M059J (cell line): ENCODE results near the gene ATP2B3. TPM values are rescaled to one million over a fixed set of nuclear protein-coding genes. Genes with fewer than 3 reads are reported as not detected.
A peak's percentile ranks its signal among the peaks of the same experiment; 100 is the strongest.
"Not testable (repeated sequence)": the region's sequence is repeated elsewhere in the genome, so short reads cannot be mapped to it uniquely, and the experiment has no call there.

ENCODE experiments used
- DNase-seq: peaks from one replicate; pipeline ENCODE4 v3.0.0-alpha.2; 2012; ENCODE audit warnings: low read depth
- total RNA-seq: library from RNA; depleted of rRNA; stranded (reverse); fragments of >200 nt; shearing (Covaris generic); gene quantifications from 2 replicates; pipeline ENCODE4 v1.2.3, GENCODE V29; 2014

Gene ATP2B3
- total RNA-seq, 1 experiment from 2014 or later = not detected

DNA sequence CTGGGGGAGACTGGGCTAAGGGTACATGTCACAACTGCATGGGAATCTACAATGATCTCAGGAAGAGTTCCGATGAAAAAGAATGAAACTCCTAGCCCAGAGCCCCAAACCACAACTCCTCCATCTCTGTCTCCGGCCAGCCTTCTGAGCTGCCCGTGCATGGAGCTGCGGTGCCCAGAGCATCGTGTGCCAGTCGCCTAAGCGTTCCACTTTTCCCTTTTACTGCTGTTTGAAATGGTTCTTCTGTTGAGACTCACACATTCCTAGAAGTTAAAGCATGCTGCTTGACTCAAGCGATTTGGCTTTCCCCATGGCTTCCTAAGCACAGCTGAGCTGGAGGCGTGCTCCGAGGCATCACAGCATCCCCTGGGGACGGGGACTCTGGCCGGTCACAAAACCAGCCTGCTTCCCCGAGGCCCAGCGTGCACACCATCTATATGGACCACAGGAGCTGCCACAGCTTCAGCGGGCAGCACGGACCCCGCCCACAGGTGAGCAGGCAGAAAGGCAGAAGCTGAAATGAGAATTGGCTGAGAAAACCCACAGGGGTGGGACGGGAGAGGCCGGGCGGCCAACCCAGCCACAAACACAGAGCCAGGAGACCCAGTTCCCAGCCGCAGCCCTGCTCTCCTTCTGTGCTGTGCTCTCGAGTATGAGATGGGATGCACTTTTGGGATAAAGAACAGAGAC, 76.5 kb downstream of the ATP2B3 start:
- no peak for DNase-seq

DNA sequence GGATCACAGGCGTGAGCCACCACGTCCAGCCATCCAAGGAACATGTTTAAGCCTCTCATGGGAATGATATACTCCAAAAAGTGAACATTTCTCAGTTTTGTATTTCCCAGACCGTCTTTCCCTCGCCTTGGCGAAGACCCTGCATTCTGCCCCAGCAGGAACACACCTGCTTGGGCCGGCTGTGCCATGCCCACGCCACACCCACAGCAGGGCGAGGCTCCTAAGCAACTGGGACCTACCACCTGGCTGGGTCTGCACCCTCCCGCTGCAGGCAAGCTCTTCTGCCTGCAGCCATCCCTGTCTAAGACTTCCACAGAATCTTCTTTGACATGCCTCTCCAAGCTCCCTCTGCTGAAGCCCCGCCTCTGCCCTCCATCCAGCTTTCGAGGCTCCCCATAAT, 77.9 kb downstream of the ATP2B3 start:
- DNase-seq = no peak

DNA sequence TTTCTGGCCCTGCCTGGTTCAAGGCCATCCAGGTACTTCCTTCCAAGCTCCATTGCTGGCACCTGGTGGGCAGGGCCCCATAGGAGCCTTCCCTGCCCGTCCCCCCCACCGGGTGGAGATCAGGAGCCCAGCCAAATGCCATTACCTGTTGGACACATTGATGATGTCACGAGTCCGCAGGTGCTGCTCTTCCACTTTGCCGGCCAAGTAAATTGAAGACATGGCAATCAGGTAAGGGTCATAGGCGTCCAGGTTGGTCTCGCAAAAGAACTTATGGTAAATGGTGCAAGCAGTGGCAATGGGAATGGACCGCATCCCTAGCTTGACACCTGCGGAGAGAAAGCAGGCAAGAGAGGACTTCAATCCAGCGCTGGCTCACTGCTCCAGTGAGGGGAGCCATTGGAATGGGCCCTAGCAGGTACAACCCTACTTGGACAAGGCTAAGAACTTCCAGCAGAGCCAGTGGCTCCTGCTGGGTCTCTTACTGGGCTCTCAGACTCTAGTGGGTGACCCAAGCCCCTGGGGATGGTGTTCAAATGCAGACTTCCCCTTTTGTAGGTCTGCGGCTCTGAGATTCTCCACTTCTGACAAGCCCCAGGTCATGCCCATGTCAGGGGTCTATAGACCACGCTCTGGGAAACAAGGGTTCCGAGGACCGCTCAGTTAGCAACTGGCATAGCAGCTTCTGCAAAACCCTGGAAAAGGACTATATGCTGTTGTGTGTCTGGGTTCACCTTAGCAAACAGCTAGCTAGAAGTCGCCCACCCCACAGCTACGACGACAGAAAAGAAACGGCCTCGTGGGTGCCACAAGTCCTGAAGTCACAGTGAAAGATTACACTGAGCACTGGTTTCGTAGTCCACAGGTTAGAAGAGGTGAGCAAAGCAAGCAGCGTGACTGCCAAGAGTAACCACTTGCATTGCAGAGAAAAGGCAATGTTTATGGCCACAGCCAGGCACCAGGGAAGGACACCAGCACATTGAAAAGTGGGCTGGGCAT, 78.7 kb downstream of the ATP2B3 start:
- DNase-seq = no peak

DNA sequence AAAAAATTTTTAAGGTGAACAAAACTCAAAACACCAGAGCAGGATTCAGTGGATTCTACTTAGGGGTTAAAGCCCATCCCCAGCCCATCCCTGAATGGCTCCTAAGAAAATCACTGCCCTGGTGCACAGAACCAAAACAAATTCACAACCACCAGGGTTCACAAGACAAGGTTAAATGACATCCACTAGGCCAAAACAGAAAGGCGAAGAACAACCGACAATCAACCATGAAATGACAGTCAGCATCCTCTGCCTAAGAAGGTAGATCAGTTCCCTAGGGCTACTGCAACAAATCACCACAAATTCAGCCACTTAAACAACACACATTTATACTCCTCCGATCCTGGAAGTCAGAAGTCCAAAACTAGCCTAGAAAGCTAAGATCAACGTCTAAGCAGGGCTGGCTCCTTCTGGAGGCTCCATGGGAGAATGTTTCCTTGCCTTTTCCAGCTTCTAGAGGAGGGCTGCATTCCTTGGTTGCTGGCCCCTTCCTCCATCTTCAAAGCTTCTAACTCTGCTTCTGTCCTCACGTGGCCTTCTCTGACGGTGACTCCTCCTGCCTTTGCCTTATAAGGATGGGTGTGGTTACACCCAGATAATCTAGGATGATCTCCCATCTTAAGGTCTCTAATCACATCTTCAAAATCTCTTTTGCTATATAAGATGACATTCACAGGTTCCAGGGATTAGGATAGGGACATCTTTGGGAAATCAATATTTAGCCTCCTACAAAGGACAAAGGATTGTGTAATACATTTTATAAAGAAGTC, 79.7 kb downstream of the ATP2B3 start:
- no peak for DNase-seq

DNA sequence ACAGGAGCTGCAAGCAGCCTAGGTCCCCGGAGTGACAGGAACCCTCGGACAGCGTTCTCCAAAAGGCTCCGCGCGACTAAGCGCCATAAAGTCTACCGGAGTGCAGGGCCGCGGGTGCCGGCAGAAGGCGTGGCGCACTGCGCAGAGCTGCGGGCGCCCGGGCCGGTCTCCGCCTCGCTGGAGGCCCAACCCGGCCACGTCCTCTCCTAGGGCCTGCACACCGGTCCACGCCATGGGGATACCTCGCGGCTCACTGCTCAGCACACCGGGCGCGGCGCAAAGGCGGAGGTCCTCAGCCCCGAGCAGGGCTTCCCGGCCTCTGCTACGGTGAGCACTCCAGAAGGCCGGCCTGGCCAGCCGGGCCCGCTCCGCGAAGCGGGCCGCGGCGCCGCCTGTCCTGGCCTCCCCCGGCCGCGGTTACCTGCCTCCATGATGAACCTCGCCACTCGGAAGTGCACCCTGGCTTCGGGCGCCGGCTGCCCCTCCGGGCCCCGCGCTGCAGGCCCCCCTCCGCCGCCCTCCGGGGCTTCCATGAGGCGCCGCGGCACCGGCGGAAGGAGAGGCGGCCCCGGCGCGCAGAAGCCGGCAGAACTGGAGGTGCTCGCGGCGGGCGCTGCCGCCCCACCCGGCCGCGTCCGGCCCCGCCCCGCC, 81.2 kb downstream of the ATP2B3 start, which contains the start of gene CCNQ:
TSS of gene CCNQ (minus strand) at position 599 of the 651 bp plus-strand sequence. CDS start at position 533, 66 bp downstream.
- DNase-seq = peak; percentile 43

DNA sequence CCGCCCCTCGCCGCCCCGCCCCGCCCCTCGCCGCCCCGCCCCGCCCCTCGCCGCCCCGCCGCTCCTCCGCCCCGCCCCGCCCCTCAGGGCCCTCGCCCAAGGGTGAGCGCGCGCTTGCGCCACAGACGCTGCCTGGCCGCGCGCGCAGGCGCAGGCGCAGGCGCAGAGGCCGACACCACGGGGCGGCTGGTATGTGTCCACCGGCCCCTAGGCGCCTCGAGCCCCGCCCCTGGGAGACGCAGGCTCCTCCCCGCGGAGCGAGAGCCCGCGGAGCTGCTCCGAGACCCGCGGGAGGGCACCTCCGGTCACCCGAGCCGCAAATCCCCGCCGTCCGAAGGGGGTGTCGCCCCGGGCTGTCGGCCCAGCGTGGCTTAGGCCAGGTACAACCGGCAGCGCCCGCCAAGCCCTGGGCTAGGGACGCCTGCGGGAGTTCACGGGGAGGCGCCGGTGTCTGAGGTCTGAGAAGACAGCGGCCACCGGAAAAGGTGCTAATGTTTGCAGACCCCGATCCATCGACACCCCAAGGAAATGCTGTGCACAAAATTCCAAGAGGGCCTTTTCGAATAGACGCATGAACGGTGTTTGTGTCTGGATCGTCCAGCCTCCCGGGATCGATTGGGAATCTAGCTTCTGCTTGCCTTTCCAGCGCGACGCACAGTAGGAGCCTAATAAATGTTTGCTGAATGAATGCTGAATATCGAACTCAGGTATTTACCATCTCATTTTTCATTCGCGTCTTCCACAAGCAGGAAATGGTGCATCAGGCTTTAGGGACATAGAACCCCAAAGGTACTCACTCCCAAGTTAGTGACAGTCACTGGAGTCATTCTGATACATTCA, 82.0 kb downstream of the ATP2B3 start:
- peak; percentile 89 for DNase-seq

DNA sequence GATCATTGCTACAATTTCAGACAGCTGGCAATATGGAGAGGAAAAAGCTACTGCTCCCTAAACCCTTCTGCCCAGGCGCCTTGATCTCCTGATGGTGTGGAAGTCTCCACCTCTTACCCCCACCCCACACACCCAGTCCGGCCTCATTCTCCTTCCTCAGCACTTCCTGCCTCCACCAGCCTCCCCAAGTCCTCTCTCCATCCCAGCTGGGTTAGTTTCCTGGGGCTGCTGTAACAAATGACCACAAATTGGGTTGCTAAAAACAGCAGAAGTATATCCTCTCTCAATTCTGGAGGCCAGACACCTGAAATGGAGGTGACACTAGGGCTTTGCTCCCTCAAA, 82.6 kb downstream of the ATP2B3 start:
- peak; percentile 36 for DNase-seq

DNA sequence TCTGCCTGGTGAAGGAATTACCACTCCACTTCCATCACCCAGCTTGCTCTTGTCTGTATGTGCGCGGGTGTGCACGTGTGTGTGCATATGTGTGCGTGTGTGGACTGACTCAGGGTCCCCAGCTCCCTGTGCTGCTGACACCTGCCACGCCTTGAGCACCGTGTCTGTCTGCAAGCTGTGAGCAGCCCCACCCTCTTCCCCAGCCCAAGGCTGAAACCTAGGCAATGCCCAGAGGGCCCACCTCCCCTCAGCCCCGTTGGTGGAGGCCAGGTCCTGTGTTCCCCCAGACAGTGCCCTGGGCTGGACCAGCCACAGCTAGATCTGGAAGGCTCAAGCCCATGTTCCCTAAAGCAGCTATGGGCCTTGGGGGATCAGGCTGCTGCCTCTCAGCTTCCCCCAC, 83.5 kb downstream of the ATP2B3 start:
- DNase-seq = no peak

DNA sequence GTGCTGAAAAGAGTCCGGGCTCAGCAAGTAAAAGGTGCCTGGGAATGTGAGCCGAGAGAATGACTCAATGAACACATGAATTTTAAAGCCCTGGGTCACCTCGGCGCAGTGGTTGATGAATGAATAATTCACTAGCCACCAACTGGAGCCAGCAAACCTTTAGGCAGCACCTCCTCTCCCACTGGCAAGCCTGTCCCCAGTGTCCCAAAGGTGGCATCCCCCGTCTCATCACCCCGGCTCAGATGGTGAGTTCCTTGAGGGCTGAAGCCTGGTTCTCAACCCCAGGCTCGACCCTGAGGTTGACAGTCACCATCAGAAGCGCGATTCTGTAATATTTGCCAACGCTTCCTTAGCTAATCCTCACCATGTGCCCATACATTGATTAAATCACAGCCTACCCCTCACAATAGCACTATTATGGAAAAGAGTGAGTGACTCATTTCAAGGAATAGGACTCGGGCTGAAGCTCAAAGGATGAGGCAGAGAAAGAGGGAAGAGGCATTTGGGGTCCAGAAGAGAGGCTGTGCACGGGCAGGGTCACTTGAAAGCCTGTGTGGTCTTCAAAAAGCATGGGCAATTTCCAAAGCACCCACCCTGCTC, 84.2 kb downstream of the ATP2B3 start:
- DNase-seq = no peak

DNA sequence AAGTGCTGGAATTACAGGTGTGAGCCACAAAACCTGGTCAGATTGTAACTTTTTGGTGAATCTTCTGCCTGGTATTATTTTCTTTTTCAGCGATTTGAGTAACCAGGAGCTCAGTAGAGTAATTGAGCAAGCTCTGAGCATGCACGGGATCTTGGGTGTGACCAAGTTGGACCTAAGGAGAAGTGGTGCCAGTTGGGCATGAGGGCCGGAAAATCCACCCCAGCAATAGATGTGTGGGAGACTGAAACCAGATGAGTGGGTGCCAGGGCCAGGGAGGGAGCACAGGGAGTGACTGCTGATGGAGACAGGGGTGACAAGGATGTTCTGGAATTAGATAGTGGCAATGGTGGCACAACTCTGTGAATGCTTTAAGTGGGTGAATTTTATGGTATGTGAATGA, 85.2 kb downstream of the ATP2B3 start:
- no peak for DNase-seq

DNA sequence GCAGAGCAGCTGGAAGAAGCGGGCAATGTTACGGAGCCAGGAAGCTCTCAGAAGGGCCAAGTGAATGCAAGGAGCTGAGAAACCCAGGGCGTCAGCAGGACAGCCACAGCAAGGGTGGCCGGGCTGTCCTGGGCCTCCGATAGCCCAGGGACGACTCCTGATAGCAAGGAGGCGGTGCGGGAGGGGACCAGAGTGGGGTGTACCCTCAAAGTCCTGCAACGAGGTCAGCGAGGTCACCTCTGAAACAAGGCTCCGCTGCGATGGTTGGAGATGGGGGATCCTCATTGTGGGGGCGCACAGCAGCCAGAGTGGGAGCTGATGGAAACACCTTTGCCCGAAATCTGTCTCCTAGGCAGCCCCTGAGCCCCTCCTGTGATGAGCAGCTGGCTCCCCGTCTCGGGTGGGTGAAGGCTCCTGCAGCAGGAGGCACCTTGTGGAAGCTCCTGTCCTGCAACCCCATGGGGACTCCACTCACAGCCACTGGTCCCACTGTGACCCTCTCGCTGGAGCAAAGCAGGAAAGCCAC, 85.8 kb downstream of the ATP2B3 start:
- DNase-seq = no peak

DNA sequence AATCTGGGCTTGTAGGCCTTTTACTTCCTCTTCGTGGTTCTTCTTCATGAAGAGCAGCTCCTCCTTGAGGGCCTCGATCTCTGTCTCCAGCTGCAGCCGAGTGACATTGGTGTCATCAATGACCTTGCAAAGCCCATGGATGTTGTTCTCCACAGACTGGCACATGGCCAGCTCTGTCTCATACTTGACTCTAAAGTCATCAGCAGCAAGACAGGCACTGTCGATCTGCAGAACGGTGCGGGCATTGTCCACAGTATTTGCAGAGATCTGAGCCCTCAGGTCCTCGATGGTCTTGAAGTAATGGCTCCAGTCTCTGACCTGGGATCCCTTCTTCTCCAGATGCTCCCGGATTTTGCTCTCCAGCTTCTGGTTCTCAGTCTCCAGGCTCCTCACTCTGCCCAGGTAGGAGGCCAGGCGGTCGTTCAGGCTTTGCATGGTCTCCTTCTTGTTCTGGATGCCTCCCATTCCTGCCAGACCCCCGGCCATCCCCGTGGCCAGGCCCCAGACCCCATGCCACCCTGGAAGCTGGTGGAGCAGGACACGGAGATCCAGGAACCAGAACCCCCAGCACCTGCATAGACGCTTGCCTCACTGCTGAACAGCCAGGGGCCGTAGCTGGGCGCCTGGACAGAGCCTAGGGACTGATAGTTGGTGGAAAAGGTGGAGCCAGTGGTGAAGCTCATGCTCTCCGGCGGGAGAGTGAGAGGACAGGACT, 87.4 kb downstream of the ATP2B3 start:
- DNase-seq = not testable (repeated sequence)

DNA sequence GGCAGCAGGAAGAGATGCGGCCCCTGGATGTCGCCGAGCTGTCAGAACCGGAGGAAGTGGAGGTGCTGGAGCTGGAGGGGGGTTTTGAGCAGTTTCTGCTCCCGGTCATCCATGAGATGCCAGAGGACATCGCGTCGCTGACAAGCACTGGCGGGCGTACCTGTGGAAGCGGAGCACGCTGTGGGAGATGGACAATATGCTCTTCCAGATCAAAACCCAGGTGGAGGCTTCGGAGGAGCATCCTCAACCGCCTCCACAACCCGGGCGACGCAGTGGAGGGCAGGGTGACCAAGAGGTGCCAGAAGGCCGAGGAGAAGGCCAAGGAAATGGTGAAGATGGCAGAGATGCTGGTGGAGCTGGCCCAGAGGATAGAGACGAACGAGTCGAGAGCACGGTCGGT, 89.1 kb downstream of the ATP2B3 start:
- DNase-seq = no peak

DNA sequence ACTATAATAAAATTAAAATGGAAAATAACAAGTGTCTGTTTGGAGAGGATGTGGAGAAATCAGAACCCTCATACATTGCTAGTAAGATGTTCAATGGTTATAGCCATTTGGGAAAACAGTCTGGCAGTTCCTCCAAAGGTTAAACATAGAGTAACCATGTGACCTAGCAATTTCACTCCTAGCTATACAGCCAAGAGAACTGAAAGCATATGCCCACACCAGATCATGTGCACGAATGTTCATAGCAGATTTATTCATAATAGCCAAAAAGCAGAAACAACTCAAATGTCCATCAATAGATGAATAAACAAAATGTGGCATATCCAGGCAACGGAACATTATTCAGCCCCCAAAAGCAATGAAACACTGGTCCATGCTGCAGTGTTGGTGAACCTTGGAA, 90.9 kb downstream of the ATP2B3 start:
- DNase-seq = no peak

DNA sequence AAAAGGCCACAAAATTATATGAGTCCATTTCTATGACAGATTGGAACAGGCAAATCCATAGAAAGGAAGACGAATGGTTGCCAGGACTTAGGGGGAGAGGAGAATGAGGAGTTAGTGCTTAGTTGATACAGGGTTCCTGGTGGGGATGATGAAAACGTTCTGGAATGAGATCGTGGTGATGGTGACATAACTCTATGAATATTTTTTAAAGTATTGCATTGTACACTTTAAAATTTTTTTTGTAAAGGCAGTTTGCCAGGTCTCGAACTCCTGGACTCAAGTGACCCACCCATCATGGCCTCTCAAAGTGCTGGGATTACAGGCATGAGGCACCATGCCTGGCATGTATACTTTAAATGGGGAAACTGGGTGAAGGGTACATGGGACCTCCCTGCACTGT, 91.4 kb downstream of the ATP2B3 start:
- no peak for DNase-seq

DNA sequence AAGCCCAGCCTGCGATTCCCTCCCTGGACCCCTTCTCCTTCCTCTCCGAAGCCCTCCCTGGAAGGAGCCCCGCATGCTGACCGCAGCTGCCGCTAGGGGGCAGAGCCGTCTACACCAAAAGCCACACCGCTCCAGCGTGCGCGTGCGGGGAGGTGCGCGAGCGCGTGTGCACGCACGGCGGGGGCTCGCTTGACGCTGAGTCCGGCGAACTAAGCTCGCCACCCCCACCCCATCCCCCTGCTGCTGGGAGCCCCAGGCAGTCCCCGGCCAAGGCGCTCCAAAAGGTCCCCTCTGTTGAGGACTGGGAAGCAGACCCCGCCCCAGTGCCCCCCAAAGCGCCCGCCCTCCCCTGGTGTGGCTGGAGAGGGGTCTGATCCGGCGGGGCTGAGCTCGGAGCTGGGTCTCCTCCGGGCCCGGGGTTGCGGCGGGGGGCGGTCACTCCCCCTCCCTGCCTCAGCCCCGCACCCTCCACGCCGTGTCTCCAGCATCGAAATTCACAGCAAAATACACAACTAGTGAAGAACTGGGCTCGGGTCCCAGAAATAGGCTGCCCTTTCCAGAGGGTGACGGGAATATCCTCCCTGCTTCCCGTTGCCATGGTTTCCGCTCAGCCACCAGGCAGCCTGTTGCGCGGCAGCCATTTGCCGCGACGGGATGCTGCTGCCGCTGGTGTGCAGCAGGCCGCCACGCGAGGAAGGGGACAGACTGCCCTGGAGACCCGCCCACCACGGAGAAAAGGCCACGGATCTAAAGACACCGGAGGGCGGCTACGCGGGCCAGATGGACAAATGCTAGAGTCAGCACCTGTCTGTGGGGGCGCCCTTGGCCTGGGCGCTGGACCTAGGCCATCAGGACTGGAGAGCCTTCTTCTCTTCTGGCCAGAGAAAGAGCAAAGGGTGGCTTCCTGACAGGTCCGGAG, 92.7 kb downstream of the ATP2B3 start:
- DNase-seq = peak; percentile 66

DNA sequence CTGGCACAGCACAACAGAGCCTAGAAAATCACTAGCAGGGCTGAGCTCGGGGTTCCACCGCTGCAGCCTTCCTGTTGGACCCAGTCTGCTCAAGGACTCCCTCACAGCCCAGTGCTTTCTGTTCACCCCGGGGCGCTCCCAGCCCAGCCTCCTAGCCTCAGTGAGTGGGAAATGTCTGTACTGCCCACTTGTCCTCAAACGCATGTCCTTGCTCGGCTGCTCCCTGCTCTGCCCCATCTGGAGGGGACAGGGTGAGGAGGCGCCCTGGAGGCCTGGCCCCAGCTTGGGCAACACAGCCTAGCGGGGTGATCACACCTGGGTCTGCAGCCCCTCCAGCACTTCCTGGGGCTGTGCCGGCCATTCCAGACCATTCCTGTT, 93.4 kb downstream of the ATP2B3 start:
- no peak for DNase-seq
